GM18909 (cell line): ENCODE results near the gene OLFML1.

Experiments
- ATAC-seq: cut with Tn5 transposase; IDR thresholded peaks from one replicate; pipeline ENCODE4 v1.9.1; 2021; ENCODE audit warnings: mild to moderate bottlenecking; ENCODE audit not compliant: unreplicated experiment, poor library complexity

OLFML1 gene

GRCh38 chr11:7485186-7486097, at the start of gene OLFML1:
OLFML1 (plus strand) TSS chr11:7485506; CDS start chr11:7485876, 370 bp downstream.
- no peak for ATAC-seq

- ATAC-seq, result no peak
Observed at GRCh38 chr11:7436146-7436545, 49.2 kb upstream of the OLFML1 start.

- ATAC-seq, result peak; percentile 86
Observed at GRCh38 chr11:7436657-7437056, 48.6 kb upstream of the OLFML1 start.

- ATAC-seq, result no peak
Observed at GRCh38 chr11:7437696-7438095, 47.6 kb upstream of the OLFML1 start.

- no peak for ATAC-seq
Observed at GRCh38 chr11:7439746-7440320, 45.5 kb upstream of the OLFML1 start.

- ATAC-seq, result peak; percentile 94
Observed at GRCh38 chr11:7442588-7443215, 42.6 kb upstream of the OLFML1 start.

- ATAC-seq, result no peak
Observed at GRCh38 chr11:7444091-7444981, 41.0 kb upstream of the OLFML1 start.

GRCh38 chr11:7445564-7445963, 39.7 kb upstream of the OLFML1 start:
- ATAC-seq, result no peak

GRCh38 chr11:7448201-7448600, 37.1 kb upstream of the OLFML1 start:
- ATAC-seq, result no peak

GRCh38 chr11:7449211-7449840, 36.0 kb upstream of the OLFML1 start:
- ATAC-seq, result no peak

- no peak for ATAC-seq
Observed at GRCh38 chr11:7449841-7450214, 35.5 kb upstream of the OLFML1 start.

- no peak for ATAC-seq
Observed at GRCh38 chr11:7450836-7451235, 34.5 kb upstream of the OLFML1 start.

- ATAC-seq, result no peak
Observed at GRCh38 chr11:7451520-7451919, 33.8 kb upstream of the OLFML1 start.

- ATAC-seq, result no peak
Observed at GRCh38 chr11:7451952-7452494, 33.3 kb upstream of the OLFML1 start.

GRCh38 chr11:7454854-7455253, 30.5 kb upstream of the OLFML1 start:
- ATAC-seq, result no peak

GRCh38 chr11:7457211-7457610, 28.1 kb upstream of the OLFML1 start:
- no peak for ATAC-seq

- no peak for ATAC-seq
Observed at GRCh38 chr11:7462706-7463105, 22.6 kb upstream of the OLFML1 start.

- peak; percentile 84 for ATAC-seq
Observed at GRCh38 chr11:7467652-7468051, 17.7 kb upstream of the OLFML1 start.

- no peak for ATAC-seq
Observed at GRCh38 chr11:7469351-7469865, 15.9 kb upstream of the OLFML1 start.
